Gastrocnemius medialis (tissue), 4 donors: Measurements from ENCODE around the gene PDLIM1.

Experiments used
- POLR2A ChIP-seq, 2 donors: fragments of 450-650 bp; IDR thresholded peaks; one replicate each; pipeline ENCODE4 v1.6.1; 2017; ENCODE audit warnings: antibody characterized with exemption in 2 of 2, mild to moderate bottlenecking in 2 of 2, moderate library complexity in 2 of 2
- TF ChIP-seq, protein P1 (sequence below), 5 experiments: fragments of 450-650 bp in 3 of 5; fragments of 200-600 bp in 2 of 5; sonication (generic) in 2 of 5; IDR thresholded peaks in 4 of 5; conservative IDR thresholded peaks in 1 of 5; 1 replicate in 4 of 5; 2 replicates in 1 of 5; pipeline ENCODE4 v1.5.1; 2016 to 2019; ENCODE audit warnings: antibody characterized with exemption in 5 of 5, mild to moderate bottlenecking in 3 of 5, moderate library complexity in 3 of 5

GRCh38 chr10:95254629-95255028 lies 36.2 kb downstream of the PDLIM1 start:
- TF ChIP-seq, protein P1, sequence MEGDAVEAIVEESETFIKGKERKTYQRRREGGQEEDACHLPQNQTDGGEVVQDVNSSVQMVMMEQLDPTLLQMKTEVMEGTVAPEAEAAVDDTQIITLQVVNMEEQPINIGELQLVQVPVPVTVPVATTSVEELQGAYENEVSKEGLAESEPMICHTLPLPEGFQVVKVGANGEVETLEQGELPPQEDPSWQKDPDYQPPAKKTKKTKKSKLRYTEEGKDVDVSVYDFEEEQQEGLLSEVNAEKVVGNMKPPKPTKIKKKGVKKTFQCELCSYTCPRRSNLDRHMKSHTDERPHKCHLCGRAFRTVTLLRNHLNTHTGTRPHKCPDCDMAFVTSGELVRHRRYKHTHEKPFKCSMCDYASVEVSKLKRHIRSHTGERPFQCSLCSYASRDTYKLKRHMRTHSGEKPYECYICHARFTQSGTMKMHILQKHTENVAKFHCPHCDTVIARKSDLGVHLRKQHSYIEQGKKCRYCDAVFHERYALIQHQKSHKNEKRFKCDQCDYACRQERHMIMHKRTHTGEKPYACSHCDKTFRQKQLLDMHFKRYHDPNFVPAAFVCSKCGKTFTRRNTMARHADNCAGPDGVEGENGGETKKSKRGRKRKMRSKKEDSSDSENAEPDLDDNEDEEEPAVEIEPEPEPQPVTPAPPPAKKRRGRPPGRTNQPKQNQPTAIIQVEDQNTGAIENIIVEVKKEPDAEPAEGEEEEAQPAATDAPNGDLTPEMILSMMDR (IDR thresholded peaks at IDR 0.05 in 4 of 5, conservative IDR thresholded peaks at IDR 0.05 in 1 of 5): no peak
- TF ChIP-seq POLR2A (IDR thresholded peaks at IDR 0.05): no peak
